ENCODE results near the gene OXT. TPM values are rescaled to one million over a fixed set of nuclear protein-coding genes. Genes with fewer than 3 reads are reported as not detected.

OXT gene
- total and polyA plus RNA-seq, 8 donors = 0.55 TPM; not detected in 7

GRCh38 chr20:3045816-3046676 is 25.4 kb upstream of the OXT start, which contains the start of gene MRPS26:
TSS of gene MRPS26 (plus strand) at chr20:3046052. CDS start at chr20:3046069, 17 bp downstream.
- DNase-seq (peak; percentile 92 to 98 (median 93)), ATAC-seq (peak; percentile 96)
- intact Hi-C loops (cut with DNase I) = no loop called here
- H3K4me1 ChIP-seq = peaks cover 7 to 25% of the 10 kb centered on the region in 2 donors
- no peaks in the 10 kb centered on the region for H3K27me3 ChIP-seq
- peak within 1 kb of the TSS; percentile 91 to 98 for H3K4me3 ChIP-seq
- H3K9me3 ChIP-seq = no peaks in the 10 kb centered on the region
- H3K36me3 ChIP-seq = peaks cover 0 to 28% of the 10 kb centered on the region in 2 donors
- TF ChIP-seq CTCF (IDR thresholded peaks at IDR 0.05) = no peak
- peak within 1 kb of the TSS; percentile 87 to 90 for H3K27ac ChIP-seq

GRCh38 chr20:3046677-3047462 is 24.6 kb upstream of the OXT start:
- DNase-seq (peak; percentile 15 to 81 (median 44)), ATAC-seq (peak; percentile 14)
- H3K4me3 ChIP-seq = peak overlapping the region; percentile 91 to 98
- TF ChIP-seq CTCF (IDR thresholded peaks at IDR 0.05) = no peak
- no peaks in the 10 kb centered on the region for H3K27me3 ChIP-seq
- H3K27ac ChIP-seq = peak overlapping the region; percentile 87 to 90
- intact Hi-C loops (cut with DNase I) = no loop called here
- no peaks in the 10 kb centered on the region for H3K9me3 ChIP-seq
- peaks cover 0 to 28% of the 10 kb centered on the region in 2 donors for H3K36me3 ChIP-seq
- peaks cover 7 to 25% of the 10 kb centered on the region in 2 donors for H3K4me1 ChIP-seq

GRCh38 chr20:3047486-3048419 is 23.7 kb upstream of the OXT start:
- no peaks in the 10 kb centered on the region for H3K27me3 ChIP-seq
- H3K4me1 ChIP-seq = peaks cover 7 to 25% of the 10 kb centered on the region in 2 donors
- ATAC-seq (no peak), DNase-seq (no peak)
- peaks cover 0 to 28% of the 10 kb centered on the region in 2 donors for H3K36me3 ChIP-seq
- intact Hi-C loops (cut with DNase I) = no loop called here
- TF ChIP-seq CTCF (IDR thresholded peaks at IDR 0.05) = no peak
- no peak overlapping the region for H3K27ac ChIP-seq
- no peaks in the 10 kb centered on the region for H3K9me3 ChIP-seq
- H3K4me3 ChIP-seq = peak overlapping the region in 1 of 2 donors; percentile 98

GRCh38 chr20:3051385-3052019 is 19.9 kb upstream of the OXT start:
- H3K36me3 ChIP-seq = peaks cover 0 to 28% of the 10 kb centered on the region in 2 donors
- H3K27me3 ChIP-seq = no peaks in the 10 kb centered on the region
- no peak for TF ChIP-seq CTCF (IDR thresholded peaks at IDR 0.05)
- ATAC-seq (no peak), DNase-seq (no peak)
- no peak overlapping the region for H3K4me3 ChIP-seq
- intact Hi-C loops (cut with DNase I) = loop anchor here in 1 of 2 donors (10.0 kb wide), 1 partner anchor 63 kb away; no protein-coding TSS in a partner anchor
- no peaks in the 10 kb centered on the region for H3K9me3 ChIP-seq
- peaks cover 2 to 16% of the 10 kb centered on the region in 2 donors for H3K4me1 ChIP-seq
- no peak overlapping the region for H3K27ac ChIP-seq
